WTC11 (cell line): ENCODE measurements around the gene SERTAD1.

Experiments
- ATF1 ChIP-seq: sonication (generic); formaldehyde crosslinking; IDR thresholded peaks from 2 replicates; pipeline ENCODE4 v1.8.1; 2023; ENCODE audit warnings: mild to moderate bottlenecking, moderate library complexity, missing genetic modification reagents
- FOXJ3 ChIP-seq: sonication (generic); formaldehyde crosslinking; IDR thresholded peaks from 2 replicates; pipeline ENCODE4 v1.9.0; 2021; ENCODE audit warnings: missing genetic modification reagents, mild to moderate bottlenecking, borderline replicate concordance
- SP1 ChIP-seq: sonication (generic); formaldehyde crosslinking; conservative IDR thresholded peaks from 2 replicates; pipeline ENCODE4 v1.8.1; 2022; ENCODE audit warnings: missing genetic modification reagents
- ZNF671 ChIP-seq: fragments of 250-450 bp; sonication (Bioruptor Pico); IDR thresholded peaks from 2 replicates; pipeline ENCODE4 v1.8.0; 2021; ENCODE audit warnings: mild to moderate bottlenecking
- TF ChIP-seq, protein P1 (sequence below): fragments of 200-600 bp; IDR thresholded peaks from 2 replicates; pipeline ENCODE4 v1.8.0; 2022; ENCODE audit warnings: antibody characterized with exemption

DNA sequence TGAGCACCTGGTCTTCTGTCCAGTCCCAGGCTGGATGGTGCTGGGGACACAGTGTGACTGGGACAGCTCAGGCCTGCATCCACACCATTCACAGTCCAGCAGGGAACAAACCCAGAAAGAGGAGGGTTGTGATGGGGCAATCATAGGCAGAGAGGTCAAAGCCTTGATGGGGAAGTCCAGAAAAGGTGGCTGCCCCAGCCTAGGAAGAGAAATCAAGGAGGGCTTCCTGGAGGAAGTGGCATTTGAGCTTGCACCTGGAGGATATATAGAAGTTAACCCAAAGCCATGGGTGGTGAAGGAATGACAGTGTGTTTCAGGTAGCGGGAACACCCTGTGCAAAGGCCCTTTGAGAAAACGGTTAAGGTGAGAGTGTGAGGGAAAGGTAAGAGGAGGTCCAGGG lies 10.0 kb downstream of the SERTAD1 start:
- no peak for TF ChIP-seq ATF1 (CRISPR knock-in tag)
- no peak for TF ChIP-seq ZNF671
- no peak for TF ChIP-seq SP1 (CRISPR knock-in tag)
- TF ChIP-seq, protein P1, sequence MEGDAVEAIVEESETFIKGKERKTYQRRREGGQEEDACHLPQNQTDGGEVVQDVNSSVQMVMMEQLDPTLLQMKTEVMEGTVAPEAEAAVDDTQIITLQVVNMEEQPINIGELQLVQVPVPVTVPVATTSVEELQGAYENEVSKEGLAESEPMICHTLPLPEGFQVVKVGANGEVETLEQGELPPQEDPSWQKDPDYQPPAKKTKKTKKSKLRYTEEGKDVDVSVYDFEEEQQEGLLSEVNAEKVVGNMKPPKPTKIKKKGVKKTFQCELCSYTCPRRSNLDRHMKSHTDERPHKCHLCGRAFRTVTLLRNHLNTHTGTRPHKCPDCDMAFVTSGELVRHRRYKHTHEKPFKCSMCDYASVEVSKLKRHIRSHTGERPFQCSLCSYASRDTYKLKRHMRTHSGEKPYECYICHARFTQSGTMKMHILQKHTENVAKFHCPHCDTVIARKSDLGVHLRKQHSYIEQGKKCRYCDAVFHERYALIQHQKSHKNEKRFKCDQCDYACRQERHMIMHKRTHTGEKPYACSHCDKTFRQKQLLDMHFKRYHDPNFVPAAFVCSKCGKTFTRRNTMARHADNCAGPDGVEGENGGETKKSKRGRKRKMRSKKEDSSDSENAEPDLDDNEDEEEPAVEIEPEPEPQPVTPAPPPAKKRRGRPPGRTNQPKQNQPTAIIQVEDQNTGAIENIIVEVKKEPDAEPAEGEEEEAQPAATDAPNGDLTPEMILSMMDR: no peak
- no peak for TF ChIP-seq FOXJ3 (CRISPR knock-in tag)
